Measurements from ENCODE around the gene USP7. TPM values are rescaled to one million over a fixed set of nuclear protein-coding genes. Genes with fewer than 3 reads are reported as not detected.

Gene USP7
- total RNA-seq, 1 donor from 2014 or later, result 55.3 TPM

DNA sequence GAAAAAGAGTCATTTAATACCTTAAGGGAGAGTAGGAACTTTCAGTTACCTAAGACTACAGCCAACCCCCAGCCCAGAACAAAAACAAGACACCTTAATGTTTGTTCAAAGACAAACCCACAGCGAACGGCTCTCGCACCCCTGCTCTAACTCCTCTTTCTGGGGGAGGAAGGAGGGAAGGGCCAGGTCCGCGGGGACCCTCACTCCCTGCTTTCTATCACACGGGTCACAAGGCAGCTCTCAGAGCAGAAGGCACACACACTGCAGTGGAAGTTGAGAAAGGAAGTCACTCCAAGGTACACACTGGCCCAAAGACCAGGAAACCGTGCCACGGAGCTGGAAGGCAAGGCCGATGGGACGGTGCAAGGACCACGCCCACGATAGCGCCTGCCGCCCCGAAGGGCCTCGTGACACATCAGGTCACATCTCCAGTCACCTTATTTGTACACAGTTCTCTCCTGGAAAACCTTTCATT lies 71.6 kb downstream of the USP7 start:
- TF ChIP-seq, protein P1, sequence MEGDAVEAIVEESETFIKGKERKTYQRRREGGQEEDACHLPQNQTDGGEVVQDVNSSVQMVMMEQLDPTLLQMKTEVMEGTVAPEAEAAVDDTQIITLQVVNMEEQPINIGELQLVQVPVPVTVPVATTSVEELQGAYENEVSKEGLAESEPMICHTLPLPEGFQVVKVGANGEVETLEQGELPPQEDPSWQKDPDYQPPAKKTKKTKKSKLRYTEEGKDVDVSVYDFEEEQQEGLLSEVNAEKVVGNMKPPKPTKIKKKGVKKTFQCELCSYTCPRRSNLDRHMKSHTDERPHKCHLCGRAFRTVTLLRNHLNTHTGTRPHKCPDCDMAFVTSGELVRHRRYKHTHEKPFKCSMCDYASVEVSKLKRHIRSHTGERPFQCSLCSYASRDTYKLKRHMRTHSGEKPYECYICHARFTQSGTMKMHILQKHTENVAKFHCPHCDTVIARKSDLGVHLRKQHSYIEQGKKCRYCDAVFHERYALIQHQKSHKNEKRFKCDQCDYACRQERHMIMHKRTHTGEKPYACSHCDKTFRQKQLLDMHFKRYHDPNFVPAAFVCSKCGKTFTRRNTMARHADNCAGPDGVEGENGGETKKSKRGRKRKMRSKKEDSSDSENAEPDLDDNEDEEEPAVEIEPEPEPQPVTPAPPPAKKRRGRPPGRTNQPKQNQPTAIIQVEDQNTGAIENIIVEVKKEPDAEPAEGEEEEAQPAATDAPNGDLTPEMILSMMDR (IDR thresholded peaks at IDR 0.05), result no peak
- Histone ChIP-seq H3K36me3 (peaks cover 60 to 72% of the 10 kb centered on the region in 2 donors), H3K27me3 (no peaks in the 10 kb centered on the region), H3K27ac (peak overlapping the region in 1 of 2 donors; percentile 12), H3K9me3 (no peaks in the 10 kb centered on the region), H3K4me1 (no peaks in the 10 kb centered on the region), H3K4me3 (no peak overlapping the region)
- no peak for DNase-seq (ENCODE audit: low spot score in 2 of 2)
- intact Hi-C loops (cut with DNase I), result no loop called here

DNA sequence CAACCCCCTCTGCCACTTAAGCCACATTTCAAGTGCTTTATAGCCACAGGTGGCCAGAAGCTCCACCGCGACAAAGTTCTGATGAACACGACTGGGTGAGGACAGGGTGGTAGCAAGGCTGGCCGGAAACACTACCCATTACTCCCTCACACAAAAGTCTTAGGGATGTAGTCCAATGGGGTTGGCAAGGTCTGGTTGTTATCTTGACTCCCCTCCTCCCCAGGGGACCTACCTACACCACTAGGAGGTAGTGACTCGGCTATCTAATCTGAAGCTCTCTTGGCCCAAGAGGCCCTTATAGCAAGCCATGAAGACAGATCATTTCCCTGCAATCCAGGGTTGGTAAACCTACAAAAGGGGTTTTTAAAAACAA lies 73.2 kb downstream of the USP7 start:
- intact Hi-C loops (cut with DNase I), result no loop called here
- DNase-seq (ENCODE audit: low spot score in 2 of 2), result no peak
- H3K4me1 ChIP-seq, result peaks cover 0 to 7% of the 10 kb centered on the region in 2 donors
- no peaks in the 10 kb centered on the region for H3K27me3 ChIP-seq
- TF ChIP-seq, protein P1 (IDR thresholded peaks at IDR 0.05), result no peak
- no peak overlapping the region for H3K4me3 ChIP-seq
- no peaks in the 10 kb centered on the region for H3K9me3 ChIP-seq
- H3K36me3 ChIP-seq, result peaks cover 45 to 56% of the 10 kb centered on the region in 2 donors
- no peak overlapping the region for H3K27ac ChIP-seq

DNA sequence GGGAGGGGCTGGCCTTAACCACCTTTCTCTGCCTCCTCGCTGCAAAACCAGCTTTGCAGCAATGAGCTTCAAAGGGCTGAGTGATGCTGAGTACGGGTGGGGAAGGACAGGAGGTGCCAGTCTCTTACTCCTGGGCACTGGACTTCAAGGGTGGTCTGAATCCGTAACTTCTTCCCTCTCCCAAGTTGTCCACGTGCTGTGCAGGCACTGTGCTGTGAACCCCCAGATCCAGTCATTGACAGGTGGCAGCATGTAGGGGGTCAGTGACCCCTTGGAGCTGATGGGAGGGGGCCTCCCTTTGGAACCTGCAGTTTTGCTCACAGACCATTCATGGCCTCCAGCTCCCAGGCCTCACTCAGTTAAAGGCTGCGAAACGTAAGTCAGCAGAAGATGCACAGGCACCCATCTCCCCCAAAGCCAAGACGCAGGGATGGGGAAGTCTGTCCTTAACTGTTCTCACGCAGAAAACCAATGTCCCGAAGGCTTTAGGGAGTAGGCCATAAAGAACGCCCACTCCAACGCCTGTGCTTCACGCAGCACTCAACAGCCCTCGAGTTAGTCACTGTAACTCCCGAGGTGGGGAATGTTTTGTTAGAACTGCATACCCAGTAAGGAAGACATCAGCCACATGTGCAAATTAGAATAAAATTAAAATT lies 73.7 kb downstream of the USP7 start:
- Histone ChIP-seq H3K27ac (no peak overlapping the region), H3K36me3 (peaks cover 40 to 51% of the 10 kb centered on the region in 2 donors), H3K27me3 (no peaks in the 10 kb centered on the region), H3K4me3 (no peak overlapping the region), H3K4me1 (peaks cover 0 to 7% of the 10 kb centered on the region in 2 donors), H3K9me3 (no peaks in the 10 kb centered on the region)
- intact Hi-C loops (cut with DNase I), result loop anchor here (5.0 kb wide), 1 partner anchor 72 kb away; the partner anchor contains the start of gene USP7
- TF ChIP-seq, protein P1 (IDR thresholded peaks at IDR 0.05), result no peak
- no peak for DNase-seq (ENCODE audit: low spot score in 2 of 2)

DNA sequence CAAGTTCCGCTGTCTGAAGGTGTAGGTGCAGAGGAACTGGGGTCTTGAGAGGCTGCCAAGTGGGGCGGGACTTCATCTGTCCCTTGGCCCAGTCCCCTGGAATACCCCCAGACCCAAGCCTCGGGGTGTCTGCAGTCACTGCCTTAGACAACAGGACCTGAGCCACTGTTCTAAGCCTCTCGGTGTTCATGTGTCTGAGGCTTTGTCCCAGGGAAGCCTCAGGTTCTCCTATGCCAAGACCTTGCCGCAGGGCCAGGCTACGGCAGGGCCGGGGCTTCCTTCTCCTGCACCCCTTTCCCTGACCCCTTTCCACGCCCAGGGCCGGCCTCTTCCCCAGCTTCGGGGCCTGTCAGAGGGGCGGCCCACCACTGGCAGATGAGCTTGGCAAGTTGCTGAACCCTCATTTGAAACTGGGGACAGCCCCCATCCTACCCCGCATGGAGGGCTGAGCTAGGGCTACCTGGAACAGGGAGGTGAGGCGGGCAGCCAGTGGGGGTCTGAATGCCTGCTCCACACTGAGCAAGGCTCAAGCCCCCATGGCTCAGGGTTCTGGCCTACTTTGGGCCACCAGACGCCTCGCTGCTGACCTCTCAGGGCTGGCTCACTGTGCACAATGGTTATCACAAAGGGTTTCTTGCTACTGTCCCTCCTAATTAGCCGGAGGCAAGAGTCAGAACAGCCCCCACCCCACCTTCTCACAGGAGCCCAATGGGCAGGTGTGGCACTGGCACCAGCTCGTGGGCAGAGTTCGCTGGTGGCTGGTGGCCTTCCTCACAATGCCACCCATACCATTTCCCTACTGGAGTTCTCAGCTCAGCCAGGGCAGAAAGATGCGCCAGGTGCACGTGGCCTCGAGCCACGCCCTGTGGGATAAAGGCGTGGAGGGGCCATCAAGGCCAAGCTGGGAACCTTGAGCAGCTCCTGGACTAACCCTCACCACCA lies 74.5 kb downstream of the USP7 start:
- Histone ChIP-seq H3K4me3 (no peak overlapping the region), H3K9me3 (no peaks in the 10 kb centered on the region), H3K27ac (no peak overlapping the region), H3K36me3 (peaks cover 32 to 43% of the 10 kb centered on the region in 2 donors), H3K27me3 (no peaks in the 10 kb centered on the region), H3K4me1 (peaks cover 0 to 7% of the 10 kb centered on the region in 2 donors)
- intact Hi-C loops (cut with DNase I), result loop anchor here (5.0 kb wide), 1 partner anchor 73 kb away; the partner anchor contains the start of gene USP7
- DNase-seq (ENCODE audit: low spot score in 2 of 2), result no peak
- TF ChIP-seq, protein P1 (IDR thresholded peaks at IDR 0.05), result no peak

DNA sequence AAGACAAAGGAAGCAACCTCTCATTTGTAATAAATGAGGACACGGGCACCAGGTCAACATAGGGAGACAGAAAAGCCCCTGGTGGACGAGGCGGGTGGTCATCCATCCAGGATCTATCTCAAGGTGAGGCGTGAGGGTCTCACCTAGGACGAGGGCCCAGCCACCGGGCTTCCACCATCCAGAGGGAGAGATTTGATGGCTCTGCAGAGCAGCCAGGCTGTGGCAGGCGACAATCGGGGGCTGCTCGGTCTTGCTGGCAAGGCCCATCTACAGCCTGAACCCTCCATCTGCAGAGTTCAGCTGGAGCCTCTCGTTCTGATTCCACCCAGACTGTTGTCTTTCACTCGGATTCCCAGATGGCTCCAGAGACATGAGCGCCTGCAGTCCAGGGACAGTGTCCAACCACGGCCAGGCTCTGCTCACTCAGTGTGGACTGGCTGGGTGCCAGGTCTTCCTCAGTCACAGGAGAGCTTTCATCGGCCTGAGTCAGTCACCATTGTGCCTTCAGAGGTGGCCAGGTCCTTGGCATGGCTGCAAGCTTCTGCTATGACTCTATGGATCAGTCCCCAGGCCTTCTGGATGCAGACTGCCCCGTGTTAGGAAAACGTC lies 75.7 kb downstream of the USP7 start:
- Histone ChIP-seq H3K4me3 (no peak overlapping the region), H3K4me1 (peaks cover 0 to 7% of the 10 kb centered on the region in 2 donors), H3K36me3 (peaks cover 27 to 32% of the 10 kb centered on the region in 2 donors), H3K9me3 (no peaks in the 10 kb centered on the region), H3K27me3 (no peaks in the 10 kb centered on the region), H3K27ac (no peak overlapping the region)
- DNase-seq (ENCODE audit: low spot score in 2 of 2), result no peak
- TF ChIP-seq, protein P1 (IDR thresholded peaks at IDR 0.05), result no peak
- intact Hi-C loops (cut with DNase I), result loop anchor here (5.0 kb wide), 1 partner anchor 74 kb away; the partner anchor contains the start of gene USP7

Measured in ascending aorta (tissue), 2 donors.